ENCODE data around the gene PRSS21.

Gene PRSS21

DNA sequence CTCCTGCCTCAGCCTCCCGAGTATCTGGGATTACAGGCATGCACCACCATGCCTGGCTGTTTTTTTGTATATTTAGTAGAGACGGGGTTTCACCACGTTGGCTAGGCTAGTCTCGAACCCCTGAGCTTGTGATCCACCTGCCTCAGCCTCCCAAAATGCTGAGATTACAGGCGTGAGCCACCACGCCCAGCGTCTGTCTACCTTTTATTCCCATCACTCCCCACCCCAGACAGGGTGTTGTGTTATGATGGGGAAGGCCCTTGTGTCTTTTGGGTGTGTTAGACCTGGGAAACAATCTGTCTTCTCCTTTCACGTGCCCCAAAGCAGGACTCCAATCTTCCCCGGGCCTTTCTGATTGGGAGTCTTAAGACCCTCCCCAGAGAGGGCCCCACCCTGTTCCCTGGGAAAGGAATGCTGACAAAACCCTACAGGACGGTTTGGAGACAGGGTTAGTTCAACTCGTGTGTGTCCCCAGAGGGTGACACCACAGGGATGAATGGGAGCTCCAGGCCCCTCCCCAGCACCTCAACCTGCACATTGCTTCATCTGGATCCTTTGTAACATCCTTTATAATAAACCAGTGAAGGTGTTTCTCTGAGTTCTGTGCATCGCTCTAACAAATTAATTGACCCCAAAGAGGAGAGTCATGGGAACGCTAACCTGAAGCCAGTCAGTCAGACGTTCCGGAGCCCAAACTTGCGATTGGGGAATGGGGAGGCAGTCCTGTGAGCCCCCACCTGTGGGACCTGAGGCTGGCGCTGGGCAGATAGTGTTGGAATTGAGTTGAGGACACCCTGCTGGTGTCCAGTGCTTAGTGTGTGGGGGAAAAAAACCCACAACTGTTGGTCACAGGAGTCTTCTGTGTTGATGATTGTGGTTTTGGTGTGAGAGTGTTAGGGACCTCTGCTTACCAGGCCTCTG, 36.8 kb upstream of the PRSS21 start:
- no peak for DNase-seq

DNA sequence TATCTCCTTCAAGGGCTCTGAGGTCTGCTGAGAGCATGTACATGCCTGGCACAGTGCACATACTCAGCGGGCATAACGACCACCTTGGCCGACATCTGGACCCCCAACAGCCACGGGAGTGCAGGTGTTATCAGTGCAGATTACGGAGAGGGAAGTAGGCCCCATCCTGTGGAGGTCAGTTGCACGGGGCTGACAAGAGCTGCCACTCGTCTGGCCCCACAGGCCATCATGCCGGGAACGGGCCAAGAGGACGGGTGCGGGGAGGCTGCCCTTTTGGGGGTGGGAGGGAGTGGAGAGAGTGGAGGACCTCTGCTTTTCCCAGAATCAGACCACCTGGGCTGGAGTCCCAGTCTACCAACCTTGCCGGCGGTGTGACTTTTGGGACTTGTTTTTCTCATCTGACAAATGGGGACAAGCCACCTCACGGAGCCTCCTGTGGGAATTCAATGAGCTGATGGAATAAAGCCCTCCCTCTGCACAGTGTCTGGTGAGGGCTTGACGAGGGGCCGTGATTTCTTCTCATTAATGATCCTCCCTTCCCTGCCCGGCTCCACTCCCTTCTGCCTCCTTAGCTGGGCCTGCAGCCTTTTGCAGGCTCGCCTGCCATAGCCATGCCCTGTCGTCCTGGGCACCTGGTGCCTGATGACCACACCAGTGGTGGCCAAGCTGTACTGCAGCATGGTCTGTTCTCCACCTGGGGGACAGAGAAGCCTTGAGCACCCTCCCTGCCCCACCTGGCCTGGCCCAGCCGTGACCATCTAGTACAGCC, 34.3 kb upstream of the PRSS21 start:
- no peak for DNase-seq

DNA sequence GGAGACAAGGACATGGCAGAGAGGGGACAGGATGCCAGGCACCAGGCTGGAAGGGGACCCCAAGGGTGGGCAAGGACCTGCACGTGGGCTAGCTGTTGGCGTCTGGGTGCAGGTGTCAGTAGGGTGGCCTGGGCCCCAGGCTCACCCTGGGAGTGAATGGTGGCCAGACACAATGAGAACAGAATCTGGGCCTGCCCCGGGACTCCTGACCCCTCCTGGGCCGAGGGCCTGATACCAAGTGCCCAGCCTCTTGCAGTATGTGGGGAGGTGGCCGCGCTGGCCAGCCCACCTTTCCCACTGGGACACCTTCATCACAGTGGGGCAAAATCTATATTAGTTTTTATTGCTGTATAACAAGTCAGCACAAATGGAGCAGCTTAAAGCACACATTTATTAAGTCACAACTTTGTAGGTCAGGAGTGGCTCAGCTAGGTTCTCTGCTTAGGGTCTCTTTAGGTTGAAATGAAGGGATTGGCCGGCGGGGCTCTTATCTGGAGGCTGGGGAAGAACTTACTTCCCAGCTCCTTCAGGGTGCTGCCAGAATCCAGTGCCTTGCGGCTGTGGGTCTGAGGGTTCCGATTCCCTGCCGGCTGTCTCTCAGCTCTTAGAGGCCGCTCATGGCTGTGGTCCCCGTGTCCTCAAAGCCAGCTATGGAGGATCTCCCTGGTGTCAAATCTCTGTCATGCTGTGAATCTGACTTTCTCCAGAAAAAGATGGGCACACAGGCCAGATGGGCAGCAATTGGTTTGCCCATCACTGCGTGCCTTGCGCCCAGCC, 33.3 kb upstream of the PRSS21 start:
- DNase-seq = no peak

DNA sequence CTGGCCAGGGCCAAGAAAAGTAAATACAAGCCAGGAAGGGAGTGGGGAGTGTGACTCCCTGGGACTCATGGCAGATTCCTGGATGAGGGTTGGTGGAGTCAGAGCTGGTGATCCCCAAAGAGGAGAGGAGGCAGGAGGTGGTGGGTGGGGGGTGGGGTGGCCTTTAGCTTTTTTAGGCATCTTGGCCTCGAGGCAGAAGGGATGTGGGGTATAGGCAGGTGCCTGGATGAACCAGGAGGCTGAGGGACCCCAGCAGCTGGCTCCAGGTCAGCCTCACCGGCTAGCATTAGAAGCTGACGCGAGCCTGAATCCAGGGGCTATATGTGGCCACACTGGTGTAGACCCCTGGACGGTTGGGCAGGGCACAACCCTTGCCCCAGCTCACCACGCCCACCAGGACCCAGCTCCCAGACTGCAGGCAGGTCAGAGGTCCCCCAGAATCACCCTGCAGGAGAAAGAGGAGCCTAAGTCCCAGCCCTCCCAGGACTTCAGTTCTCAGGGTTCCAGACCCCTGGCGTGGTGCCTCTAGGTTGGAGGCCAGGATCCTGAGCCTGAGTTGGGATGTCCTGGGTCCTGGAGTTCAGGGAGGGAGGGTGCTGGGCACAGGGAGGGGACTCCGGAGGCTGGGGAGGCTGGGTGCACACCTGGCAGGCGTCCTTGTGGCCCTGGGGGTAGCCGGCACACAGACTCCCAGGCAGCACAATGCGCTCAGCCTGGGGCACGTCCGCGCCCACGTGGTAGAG, 32.5 kb upstream of the PRSS21 start:
- no peak for DNase-seq

DNA sequence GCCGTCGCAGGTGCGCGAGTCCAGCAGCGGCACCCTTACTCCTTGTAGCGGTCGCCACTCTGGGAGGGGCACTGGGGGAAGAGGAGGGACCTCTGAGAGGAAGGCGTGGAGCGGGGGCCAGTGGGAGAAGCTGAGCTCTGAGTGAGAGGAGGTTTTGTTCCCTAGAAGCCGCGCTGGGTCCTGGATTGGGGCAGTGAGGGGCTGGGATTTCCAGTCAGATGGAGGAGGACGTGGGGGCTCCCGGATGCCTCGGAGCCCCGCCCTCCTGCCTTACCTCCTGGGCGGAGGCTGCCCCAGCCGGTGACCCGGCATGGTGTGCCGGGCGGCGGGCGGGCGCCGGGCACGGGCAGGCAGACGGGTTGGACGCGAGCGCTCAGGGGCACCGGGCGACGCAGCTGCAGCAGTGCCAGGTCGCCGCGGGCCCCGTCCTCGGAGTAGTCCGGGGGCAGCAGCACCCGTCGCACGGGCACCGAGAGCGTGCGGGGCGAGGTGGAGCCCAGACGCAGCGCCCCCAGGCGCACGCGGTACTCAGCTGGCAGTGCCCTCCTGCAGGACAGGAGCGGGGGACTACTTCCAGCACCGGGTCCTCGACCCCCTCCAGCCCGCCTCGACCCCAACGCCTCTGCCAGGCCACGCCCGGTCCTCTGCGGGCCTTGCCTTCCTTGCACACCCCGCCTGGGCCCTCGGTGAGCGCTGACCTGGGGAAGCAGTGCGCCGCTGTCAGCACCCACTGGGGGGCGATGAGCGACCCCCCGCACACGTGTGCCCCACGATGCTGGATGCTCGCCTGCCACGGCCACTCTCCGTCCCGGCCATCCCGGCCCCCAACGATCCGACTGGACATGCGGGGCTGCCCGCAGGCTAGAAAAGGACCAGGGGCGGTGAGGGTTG, 31.7 kb upstream of the PRSS21 start:
- no peak for DNase-seq

DNA sequence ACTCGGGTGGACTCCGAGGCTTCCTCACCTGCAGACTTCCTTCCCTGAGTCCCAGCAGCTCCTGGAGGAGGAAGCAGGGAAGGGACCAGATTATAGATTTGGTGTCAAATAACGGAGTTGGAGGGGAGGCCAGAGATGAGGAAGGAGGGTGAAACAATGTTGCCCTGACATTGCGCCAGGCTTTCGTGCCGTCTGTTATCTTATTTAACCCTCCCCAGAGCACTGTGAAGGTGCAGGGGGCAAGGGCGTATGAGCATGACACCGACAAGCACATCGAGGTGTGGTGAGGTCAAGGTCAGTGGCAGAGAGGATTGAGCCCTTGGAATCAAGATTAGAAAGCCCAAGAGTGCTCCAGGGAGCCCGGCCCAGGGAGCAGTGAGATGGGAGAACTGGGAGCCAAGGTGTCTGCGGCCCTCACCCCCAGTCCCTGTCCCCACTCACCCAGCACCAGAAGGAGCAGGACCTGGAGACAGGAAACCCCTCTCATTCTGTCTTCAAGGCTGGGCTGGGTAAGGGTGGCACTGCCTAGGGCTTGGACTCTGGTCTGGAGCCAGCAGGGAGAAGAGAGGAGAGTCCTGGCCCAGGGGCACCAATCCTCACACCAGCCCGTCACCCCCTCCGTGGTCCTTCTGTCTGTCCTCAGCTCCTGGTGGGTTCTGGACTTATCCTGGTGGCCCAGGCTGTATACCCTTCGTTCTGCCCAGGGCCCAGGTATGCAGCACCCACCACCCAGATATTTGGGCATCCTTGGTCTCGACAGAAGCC, 30.8 kb upstream of the PRSS21 start:
- no peak for DNase-seq

DNA sequence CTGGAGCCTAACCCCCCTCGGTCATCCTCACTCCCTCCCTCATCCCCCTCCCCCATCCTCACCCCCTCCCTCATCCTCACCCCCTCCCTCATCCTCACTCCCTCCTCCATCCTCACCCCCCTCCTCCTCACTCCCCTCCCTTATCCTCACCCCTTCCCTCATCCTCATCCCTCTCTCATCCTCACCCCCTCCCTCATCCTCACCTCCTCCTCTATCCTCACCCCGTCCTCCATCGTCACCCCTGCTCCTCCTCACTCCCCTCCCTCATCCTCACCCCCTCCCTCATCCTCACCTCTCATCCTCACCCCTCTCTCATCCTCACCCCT, 30.2 kb upstream of the PRSS21 start:
- no peak for DNase-seq

DNA sequence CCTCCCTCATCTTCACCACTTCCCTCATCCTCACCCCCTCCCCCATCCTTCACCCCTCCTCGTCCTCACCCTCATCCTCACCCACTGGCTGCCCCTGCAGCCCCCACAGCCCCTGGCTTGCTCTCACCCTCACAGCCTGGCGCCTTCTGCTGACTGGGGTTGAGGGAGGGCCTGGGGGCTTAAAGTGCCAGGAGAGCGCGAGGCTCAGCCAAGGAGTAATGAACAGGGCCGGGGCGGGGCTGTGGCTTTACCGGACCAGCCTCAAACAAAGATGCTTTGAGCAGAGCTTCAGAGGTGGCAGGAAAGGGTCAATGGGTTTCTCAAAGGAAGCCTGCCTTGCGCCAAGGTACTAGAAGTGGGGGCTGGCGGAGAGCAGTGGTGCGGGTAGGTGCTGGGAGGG, 29.6 kb upstream of the PRSS21 start, which contains the start of gene PRSS33:
Gene PRSS33 (minus strand): TSS at position 155 of the 400 bp plus-strand sequence. CDS start 1,013 bp downstream, outside the sequence.
- DNase-seq = no peak

DNA sequence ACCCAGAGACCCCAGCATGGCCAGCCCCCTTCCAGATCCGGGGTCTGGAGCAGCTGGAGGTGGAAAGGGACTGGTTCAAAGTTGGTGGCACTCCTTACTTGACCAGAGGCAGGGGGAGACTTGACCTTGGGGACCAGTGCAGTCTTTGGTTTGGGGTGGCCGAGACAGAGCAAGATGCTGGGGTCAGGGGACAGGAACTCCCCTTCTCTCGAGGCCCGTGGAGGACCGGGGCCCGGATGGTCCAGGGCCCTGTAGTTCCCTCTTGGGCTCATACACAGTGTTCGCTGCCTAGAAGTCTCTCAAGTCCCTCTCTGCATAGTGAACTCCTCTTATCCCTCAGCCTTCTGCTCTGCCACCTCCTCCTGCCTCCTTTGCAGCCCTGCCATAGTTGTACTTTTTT, 29.1 kb upstream of the PRSS21 start:
- DNase-seq = no peak

DNA sequence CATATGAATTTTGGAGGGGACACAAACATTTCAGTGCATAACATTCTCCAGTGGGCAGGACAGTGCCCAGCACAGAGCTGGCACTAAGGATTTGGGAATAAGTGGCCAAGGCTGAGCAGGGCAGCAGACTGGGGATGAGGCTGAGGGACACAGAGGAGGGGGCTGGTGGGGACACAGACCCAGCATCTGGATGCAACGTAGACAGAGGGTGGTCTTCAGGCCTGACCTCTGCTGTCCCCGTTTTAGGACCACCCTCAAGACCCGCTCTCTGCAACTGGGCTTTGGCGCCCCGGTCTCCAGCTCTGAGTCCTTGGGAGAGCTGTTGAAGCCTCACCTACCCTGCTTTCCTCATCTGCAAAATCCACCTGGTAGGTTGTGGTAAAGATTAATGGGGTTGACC, 26.4 kb upstream of the PRSS21 start:
- DNase-seq = no peak

DNA sequence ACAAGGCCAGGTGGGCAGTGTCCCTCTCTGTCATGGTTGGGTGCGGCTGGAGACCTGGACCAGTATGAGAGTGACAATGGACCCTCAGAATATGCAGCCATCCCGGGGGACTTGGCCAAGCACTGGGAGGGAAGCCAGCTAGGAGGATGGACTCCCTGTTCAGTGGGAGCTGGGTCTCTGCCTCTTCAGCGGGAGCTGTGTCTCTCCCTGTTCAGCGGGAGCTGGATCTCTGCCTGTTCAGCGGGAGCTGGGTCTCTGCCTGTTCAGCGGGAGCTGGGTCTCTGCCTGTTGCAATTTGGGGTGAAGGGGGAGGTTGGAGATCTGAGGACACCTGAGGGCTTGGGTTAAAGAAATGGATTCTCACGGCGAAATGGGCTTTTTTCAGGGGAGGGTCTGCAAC, 25.9 kb upstream of the PRSS21 start:
- DNase-seq = no peak

DNA sequence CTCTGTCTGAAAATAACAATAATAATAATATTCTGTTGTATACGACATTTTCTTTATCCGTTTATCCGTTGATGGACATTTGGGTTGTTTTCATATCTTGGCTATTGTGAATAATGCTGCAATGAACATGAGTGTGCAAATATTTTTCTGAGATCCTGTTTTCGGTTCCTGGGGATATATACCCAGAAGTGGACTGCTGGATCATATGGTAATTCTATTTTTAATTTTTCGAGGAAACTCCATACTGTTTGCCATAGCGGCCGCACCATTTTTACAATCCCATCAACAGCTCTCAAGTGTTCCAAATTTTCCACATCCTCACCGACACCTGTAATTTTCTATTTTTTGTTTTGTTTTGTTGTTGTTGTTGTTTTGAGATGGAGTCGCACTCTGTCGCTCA, 24.1 kb upstream of the PRSS21 start:
- no peak for DNase-seq

DNA sequence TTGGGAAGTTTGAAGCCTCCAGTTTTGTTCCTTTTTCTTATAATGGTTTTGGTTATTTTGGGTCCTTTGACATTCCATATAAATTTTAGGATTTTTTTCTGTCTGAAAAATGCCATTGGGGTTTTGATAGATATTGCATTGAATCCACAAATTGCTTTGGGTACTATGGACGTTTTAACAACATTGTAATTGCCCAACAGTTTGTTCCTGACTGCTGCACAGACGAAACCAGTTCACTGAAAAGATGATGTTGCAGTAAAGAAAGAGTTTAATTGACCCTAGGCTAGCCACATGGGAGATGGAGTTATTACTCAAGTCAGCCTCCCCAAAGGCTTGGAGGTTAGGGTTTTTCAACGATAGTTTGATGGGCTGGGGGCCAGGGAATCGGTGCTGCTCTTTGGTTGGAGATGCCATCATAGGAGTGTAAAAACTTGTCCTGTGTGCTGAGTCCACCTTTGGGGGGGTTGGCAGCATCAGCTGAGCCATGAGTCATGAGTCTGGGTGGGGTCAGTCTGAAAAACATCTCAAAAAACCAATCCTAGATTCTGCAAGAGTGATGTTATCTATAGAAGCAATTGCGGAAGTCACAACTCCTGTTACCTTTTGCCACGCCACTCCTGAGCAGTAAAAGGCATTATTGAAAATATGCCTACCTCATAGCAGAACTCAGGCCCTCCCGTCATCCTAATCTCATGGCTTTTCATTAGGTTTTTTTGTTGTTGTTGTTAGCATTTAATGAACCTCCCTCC, 21.5 kb upstream of the PRSS21 start:
- peak; percentile 20 for DNase-seq

DNA sequence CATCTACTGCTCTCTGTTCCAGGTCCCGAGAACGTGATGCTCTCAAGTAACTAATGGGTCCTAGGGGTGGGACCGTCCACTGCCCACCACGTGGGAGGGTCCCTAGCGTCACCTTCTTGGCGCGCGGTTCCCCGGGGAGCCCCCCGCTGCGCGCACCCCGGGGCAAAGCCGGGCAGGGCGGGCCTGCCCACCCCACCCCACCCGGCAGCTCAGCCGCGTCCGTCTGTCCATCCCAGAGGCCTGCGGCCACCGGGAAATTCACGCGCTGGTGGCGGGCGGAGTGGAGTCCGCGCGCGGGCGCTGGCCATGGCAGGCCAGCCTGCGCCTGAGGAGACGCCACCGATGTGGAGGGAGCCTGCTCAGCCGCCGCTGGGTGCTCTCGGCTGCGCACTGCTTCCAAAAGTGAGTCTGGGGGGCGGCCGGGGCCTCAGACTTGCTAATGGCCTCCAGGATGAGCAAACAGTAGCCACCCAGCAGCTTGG, 18.3 kb upstream of the PRSS21 start:
- DNase-seq = no peak

DNA sequence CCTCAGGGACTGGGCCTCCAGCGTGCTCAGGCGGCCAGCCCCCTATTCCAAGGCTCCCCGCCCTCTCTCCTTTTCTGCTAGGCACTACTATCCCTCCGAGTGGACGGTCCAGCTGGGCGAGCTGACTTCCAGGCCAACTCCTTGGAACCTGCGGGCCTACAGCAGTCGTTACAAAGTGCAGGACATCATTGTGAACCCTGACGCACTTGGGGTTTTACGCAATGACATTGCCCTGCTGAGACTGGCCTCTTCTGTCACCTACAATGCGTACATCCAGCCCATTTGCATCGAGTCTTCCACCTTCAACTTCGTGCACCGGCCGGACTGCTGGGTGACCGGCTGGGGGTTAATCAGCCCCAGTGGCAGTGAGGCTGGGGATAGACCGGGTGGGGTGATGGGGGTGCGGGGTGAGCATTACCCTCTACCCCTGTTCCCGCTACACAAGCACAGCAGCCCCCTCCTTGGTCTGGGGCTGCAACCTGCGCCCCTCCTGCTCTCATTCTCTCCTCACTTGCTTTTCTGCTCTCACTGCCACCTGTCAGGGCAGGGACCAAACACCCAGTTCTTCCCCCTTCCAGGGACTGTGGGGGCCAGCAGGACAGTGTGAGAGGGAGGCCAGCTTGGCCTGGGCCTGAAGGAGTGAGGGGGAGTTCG, 17.7 kb upstream of the PRSS21 start:
- DNase-seq = no peak

DNA sequence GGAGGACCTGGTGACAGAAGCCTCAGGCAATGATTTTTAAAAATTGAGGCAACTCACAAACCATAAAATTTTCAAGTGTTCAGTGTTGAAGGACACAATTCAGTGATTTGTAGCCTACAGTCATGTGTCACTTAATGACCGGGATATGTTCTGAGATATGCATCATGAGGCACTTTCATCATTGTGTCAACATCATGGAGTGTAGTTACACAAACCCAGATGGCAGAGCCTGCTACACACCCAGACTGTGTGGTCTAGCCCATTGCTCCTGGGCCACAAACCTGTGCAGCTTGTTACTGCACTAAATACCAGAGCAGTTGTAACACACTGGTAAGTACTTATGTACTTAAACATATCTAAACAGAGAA, 17.2 kb upstream of the PRSS21 start:
- DNase-seq = peak; percentile 50

DNA sequence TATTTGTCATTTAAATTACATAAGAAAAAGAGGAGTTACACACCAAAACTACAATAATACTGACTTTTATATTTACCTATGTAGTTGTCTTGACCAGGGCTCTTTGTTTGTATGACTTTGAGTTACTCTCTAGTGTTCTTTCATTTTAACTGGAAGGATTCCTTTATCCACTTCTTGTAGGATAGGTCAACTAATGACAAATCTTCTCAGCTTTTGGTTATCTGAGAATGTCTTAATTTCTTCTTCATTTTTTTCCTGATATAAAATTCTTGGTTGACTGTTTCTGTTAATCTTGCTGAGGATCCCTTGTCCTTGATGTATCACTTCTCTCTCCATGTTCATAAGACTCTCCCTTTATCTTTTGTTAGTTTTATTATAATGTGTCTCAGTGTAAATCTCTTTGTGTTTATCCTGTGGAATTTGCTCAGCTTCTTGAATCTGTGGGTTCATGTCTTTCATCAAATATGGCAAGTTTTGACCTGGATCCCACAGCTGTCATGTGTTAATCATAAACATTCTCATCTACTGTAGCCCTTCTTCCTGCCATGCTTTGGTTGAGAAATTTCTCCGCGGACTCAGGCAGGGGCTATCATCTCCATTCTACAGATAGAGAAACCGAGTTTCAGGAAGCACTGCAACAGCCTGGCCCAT, 13.4 kb upstream of the PRSS21 start:
- DNase-seq = no peak

DNA sequence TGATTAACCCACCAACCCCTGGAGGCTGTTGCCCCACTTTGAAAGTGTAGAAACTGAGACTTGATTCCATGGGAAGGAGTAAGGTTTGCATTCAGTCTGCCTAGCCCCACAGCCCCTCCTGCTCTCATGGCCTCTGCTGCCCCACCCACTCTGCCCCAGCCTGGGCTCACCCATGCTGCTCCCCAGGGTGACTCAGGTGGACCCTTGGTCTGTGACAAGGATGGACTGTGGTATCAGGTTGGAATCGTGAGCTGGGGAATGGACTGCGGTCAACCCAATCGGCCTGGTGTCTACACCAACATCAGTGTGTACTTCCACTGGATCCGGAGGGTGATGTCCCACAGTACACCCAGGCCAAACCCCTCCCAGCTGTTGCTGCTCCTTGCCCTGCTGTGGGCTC, 12.3 kb upstream of the PRSS21 start:
- no peak for DNase-seq

DNA sequence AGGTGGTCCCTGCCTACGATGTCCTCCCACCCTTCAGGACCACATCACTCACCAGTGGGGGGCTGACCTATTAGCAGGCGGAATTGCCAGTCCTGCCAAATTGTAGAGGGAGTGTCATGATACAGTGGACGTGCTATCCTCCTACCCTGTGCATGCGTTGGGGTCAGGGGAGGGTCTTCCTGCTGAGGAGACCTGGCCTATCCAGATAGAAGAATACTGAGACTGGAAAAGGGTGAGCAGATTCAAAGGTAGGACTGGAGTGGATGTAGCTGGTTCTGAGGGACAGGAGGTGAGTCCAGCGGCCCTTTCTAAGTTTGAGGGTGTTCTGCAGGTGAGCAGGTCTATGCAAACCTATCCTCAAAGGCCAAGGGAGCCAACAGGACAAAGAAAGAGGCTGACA, 10.8 kb upstream of the PRSS21 start:
- DNase-seq = no peak
